KG1 (cell line): Measurements from ENCODE around the gene E2F1.
"Not testable (repeated sequence)": the region's sequence is repeated elsewhere in the genome, so short reads cannot be mapped to it uniquely, and the experiment has no call there.

Source experiments
- DNase-seq: peaks from one replicate; lab custom pipeline; 2025; lab: John Stamatoyannopoulos, UW

The E2F1 gene

GRCh38 chr20:33657704-33658095 lies 28.5 kb downstream of the E2F1 start:
- no peak for DNase-seq

- no peak for DNase-seq
These were observed 29.1 kb downstream of the E2F1 start for GRCh38 chr20:33656783-33657703.

GRCh38 chr20:33656010-33656782 lies 30.0 kb downstream of the E2F1 start:
- no peak for DNase-seq

GRCh38 chr20:33655164-33655563 lies 31.0 kb downstream of the E2F1 start:
- no peak for DNase-seq

- DNase-seq: no peak
These were observed 31.5 kb downstream of the E2F1 start for GRCh38 chr20:33654680-33655161.

- DNase-seq: no peak
These were observed 32.1 kb downstream of the E2F1 start for GRCh38 chr20:33653900-33654596.

- no peak for DNase-seq
These were observed 32.8 kb downstream of the E2F1 start for GRCh38 chr20:33653218-33653899.

- DNase-seq: no peak
These were observed 34.6 kb downstream of the E2F1 start for GRCh38 chr20:33651562-33652048.

- DNase-seq: no peak
These were observed 35.2 kb downstream of the E2F1 start for GRCh38 chr20:33650753-33651561.

GRCh38 chr20:33650111-33650752 lies 36.0 kb downstream of the E2F1 start:
- no peak for DNase-seq

- no peak for DNase-seq
These were observed 36.9 kb downstream of the E2F1 start for GRCh38 chr20:33649201-33649681.

GRCh38 chr20:33648396-33649004 lies 37.7 kb downstream of the E2F1 start:
- DNase-seq: no peak

- DNase-seq: no peak
These were observed 38.4 kb downstream of the E2F1 start for GRCh38 chr20:33647603-33648395.

- DNase-seq: not testable (repeated sequence)
These were observed 39.1 kb downstream of the E2F1 start for GRCh38 chr20:33646959-33647602.

GRCh38 chr20:33646191-33646590 lies 40.0 kb downstream of the E2F1 start:
- no peak for DNase-seq

- no peak for DNase-seq
These were observed 40.8 kb downstream of the E2F1 start for GRCh38 chr20:33645396-33645795.

- no peak for DNase-seq
These were observed 41.2 kb downstream of the E2F1 start for GRCh38 chr20:33645072-33645358.

- DNase-seq: no peak
These were observed 41.7 kb downstream of the E2F1 start for GRCh38 chr20:33644313-33645071.
